ENCODE results near the gene KRT16. TPM values are rescaled to one million over a fixed set of nuclear protein-coding genes. Genes with fewer than 3 reads are reported as not detected.
A peak's percentile ranks its signal among the peaks of the same experiment; 100 is the strongest.

Gene KRT16
- polyA plus RNA-seq, 1 donor (not counting 4 experiments of a cell fraction or from before 2014, with no cell fraction given) = 1,851 TPM

DNA sequence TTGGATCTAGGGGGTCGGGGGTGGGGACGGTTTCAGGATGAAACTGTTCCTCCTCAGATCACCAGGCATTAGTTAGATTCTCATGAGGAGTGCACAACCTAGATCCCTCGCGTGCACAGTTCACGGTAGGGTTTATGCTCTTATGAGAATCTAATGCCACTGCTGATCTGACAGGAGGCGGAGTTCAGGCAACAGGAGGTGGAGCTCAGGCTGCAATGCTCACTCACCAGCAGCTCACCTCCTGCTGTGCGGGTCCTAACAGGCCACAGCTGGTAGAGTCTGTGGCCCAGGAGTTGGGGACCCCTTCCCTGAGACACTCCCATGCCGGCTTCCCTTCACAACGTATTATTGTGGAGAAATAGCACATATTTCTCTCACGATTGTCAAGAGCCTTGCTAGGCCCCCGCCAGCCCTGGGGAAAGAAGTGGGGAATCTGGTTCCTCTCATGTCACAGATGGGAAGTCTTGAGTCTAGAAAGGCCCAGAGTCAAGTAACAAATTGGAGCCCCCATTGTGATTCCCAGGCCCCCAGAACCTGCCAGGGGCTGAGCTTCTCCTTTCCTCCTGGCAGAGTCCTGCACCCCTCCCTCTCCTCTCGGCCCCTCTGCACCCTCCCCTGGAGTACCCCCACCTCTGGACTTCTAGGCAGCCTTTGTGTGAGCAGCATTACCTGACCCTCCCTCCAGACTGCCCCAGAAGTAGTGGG is 19.8 kb downstream of the KRT16 start:
- H4K20me1 ChIP-seq (ENCODE audit: control insufficient read depth, extremely low read depth, insufficient read depth, low read length) = no peaks in the 10 kb centered on the region
- no peak overlapping the region for H2AFZ ChIP-seq (ENCODE audit: control insufficient read depth, low read length)
- FAIRE-seq (peak; percentile 92), DNase-seq (ENCODE audit: low read depth, low spot score) (no peak)
- H3K4me2 ChIP-seq (ENCODE audit: control insufficient read depth, extremely low read depth, insufficient read depth, low read depth, low read length) = peak overlapping the region; percentile 46
- no peaks in the 10 kb centered on the region for H3K27me3 ChIP-seq (ENCODE audit: control insufficient read depth, extremely low read depth, insufficient read depth, low read length)
- H3K79me2 ChIP-seq (ENCODE audit: control insufficient read depth, insufficient read depth, low read length) = no peaks in the 10 kb centered on the region
- peaks cover 43% of the 10 kb centered on the region for H3K4me1 ChIP-seq (ENCODE audit: control insufficient read depth, extremely low read depth, insufficient read depth, low read length)
- H3K27ac ChIP-seq (ENCODE audit: control insufficient read depth, insufficient read depth, low read length) = no peak overlapping the region
- dilution Hi-C loops (cut with MboI; ENCODE audit: extremely low pct_ligation_motif_present, low sequenced_read_pairs) = no loop called here
- no peak for TF ChIP-seq EZH2 (IDR thresholded peaks at IDR 0.05; ENCODE audit: low read length)
- TF ChIP-seq, protein P1, sequence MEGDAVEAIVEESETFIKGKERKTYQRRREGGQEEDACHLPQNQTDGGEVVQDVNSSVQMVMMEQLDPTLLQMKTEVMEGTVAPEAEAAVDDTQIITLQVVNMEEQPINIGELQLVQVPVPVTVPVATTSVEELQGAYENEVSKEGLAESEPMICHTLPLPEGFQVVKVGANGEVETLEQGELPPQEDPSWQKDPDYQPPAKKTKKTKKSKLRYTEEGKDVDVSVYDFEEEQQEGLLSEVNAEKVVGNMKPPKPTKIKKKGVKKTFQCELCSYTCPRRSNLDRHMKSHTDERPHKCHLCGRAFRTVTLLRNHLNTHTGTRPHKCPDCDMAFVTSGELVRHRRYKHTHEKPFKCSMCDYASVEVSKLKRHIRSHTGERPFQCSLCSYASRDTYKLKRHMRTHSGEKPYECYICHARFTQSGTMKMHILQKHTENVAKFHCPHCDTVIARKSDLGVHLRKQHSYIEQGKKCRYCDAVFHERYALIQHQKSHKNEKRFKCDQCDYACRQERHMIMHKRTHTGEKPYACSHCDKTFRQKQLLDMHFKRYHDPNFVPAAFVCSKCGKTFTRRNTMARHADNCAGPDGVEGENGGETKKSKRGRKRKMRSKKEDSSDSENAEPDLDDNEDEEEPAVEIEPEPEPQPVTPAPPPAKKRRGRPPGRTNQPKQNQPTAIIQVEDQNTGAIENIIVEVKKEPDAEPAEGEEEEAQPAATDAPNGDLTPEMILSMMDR (optimal IDR thresholded peaks at IDR 0.05 in 1 of 3, IDR thresholded peaks at IDR 0.05 in 1 of 3, conservative IDR thresholded peaks at IDR 0.05 in 1 of 3; ENCODE audit: extremely low read depth in 1 of 3, insufficient read depth in 2 of 3, low read length in 3 of 3) = no peak
- H3K36me3 ChIP-seq (ENCODE audit: control insufficient read depth in 2 of 2, extremely low read depth in 1 of 2, insufficient read depth in 2 of 2, low read length in 2 of 2) = no peaks in the 10 kb centered on the region
- H3K9me1 ChIP-seq (ENCODE audit: control insufficient read depth, extremely low read depth, insufficient read depth, low read length) = no peaks in the 10 kb centered on the region
- H3K9ac ChIP-seq (ENCODE audit: control insufficient read depth, extremely low read depth, insufficient read depth, low read length) = no peak overlapping the region
- no peaks in the 10 kb centered on the region for H3K9me3 ChIP-seq (ENCODE audit: control insufficient read depth, low read depth, low read length)
- H3K4me3 ChIP-seq (ENCODE audit: control insufficient read depth in 2 of 3, extremely low read depth in 1 of 3, insufficient read depth in 2 of 3, low read depth in 1 of 3, low read length in 3 of 3) = no peak overlapping the region

DNA sequence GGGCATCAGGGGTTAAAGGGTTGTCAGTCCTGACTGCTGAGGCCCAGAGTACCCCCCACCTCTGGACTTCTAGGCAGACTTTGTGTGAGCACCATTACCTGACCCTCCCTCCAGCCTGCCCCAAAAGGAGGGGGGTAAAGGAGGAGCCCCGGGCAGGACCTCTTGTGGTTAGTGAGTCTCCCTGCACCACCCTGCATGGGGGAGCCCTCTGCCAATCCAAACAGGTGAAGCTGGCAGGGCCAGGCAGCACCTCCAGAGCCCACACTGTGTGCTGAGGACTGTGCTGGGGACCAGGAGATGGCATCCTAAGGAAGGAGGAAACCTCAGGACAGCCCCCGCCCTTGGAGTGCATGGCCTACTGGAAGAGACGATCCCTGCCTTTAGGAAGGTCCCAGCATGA is 23.3 kb downstream of the KRT16 start:
- H3K4me2 ChIP-seq (ENCODE audit: control insufficient read depth, extremely low read depth, insufficient read depth, low read depth, low read length) = peak overlapping the region; percentile 80
- H2AFZ ChIP-seq (ENCODE audit: control insufficient read depth, low read length) = no peak overlapping the region
- DNase-seq (ENCODE audit: low read depth, low spot score) (no peak), FAIRE-seq (peak; percentile 86)
- H3K9me3 ChIP-seq (ENCODE audit: control insufficient read depth, low read depth, low read length) = no peaks in the 10 kb centered on the region
- H3K4me3 ChIP-seq (ENCODE audit: control insufficient read depth in 2 of 3, extremely low read depth in 1 of 3, insufficient read depth in 2 of 3, low read depth in 1 of 3, low read length in 3 of 3) = peak overlapping the region in 2 of 3 experiments; percentile 32 to 45
- TF ChIP-seq EZH2 (IDR thresholded peaks at IDR 0.05; ENCODE audit: low read length) = no peak
- TF ChIP-seq, protein P1 (optimal IDR thresholded peaks at IDR 0.05 in 1 of 3, IDR thresholded peaks at IDR 0.05 in 1 of 3, conservative IDR thresholded peaks at IDR 0.05 in 1 of 3; ENCODE audit: extremely low read depth in 1 of 3, insufficient read depth in 2 of 3, low read length in 3 of 3) = peak in 2 of 3 experiments; percentile 21 to 37
- H4K20me1 ChIP-seq (ENCODE audit: control insufficient read depth, extremely low read depth, insufficient read depth, low read length) = peaks cover 22% of the 10 kb centered on the region
- peaks cover 41% of the 10 kb centered on the region for H3K4me1 ChIP-seq (ENCODE audit: control insufficient read depth, extremely low read depth, insufficient read depth, low read length)
- H3K9ac ChIP-seq (ENCODE audit: control insufficient read depth, extremely low read depth, insufficient read depth, low read length) = peak overlapping the region; percentile 80
- dilution Hi-C loops (cut with MboI; ENCODE audit: extremely low pct_ligation_motif_present, low sequenced_read_pairs) = no loop called here
- no peaks in the 10 kb centered on the region for H3K9me1 ChIP-seq (ENCODE audit: control insufficient read depth, extremely low read depth, insufficient read depth, low read length)
- H3K27me3 ChIP-seq (ENCODE audit: control insufficient read depth, extremely low read depth, insufficient read depth, low read length) = no peaks in the 10 kb centered on the region
- peaks cover 20% of the 10 kb centered on the region for H3K79me2 ChIP-seq (ENCODE audit: control insufficient read depth, insufficient read depth, low read length)
- H3K36me3 ChIP-seq (ENCODE audit: control insufficient read depth in 2 of 2, extremely low read depth in 1 of 2, insufficient read depth in 2 of 2, low read length in 2 of 2) = peaks cover 14 to 19% of the 10 kb centered on the region in 2 experiments
- peak overlapping the region; percentile 95 for H3K27ac ChIP-seq (ENCODE audit: control insufficient read depth, insufficient read depth, low read length)
